Activated CD8-positive, alpha-beta memory T cell treated with anti-CD3 and anti-CD28 coated beads, Interleukin-2, amount 50 U/mL, for 48 hours (primary cell): ENCODE measurements around the gene SAT2.
"Not testable (repeated sequence)": the region's sequence is repeated elsewhere in the genome, so short reads cannot be mapped to it uniquely, and the experiment has no call there.

Source experiments
- DNase-seq: peaks from one replicate; pipeline ENCODE4 v3.0.0-alpha.2; 2020

Gene SAT2

DNA sequence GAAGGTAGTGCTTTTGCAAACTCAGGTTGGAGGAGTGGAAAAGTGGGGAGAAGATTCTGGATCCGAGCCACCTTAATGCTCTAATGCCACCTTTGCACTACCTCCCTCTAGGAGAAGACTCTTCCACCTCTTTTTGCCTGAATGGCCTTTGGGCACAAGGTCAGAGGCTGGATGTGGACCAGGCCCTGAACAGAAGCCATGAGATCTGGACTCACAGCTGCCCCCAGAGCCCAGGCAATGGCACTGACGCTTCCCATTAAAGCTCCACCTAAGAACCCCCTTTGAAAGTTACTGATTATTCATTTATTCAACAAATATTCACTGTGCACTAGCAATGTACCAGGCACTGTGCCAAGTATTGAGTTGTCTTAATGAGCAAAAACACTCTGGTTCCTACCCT, 5.5 kb upstream of the SAT2 start:
- DNase-seq, result no peak

DNA sequence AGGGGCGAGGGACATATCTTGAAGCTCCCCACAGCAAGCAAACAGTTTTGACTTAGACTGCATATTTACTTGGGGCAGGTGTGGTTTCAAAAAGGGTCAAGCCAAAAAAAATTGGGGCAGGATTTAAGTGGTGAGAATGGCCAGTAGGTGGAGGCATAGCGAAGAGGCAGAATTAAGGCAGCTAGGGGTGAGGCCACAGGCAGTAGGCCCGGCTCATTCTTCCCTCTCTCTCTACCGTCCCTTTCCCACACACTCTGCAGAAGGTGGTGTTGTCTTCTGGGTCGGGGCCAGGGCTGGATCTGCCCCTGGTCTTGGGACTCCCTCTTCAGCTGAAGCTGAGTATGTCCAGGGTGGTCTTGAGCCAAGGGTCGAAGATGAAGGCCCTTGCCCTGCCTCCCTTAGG, 4.9 kb upstream of the SAT2 start:
- DNase-seq, result no peak

DNA sequence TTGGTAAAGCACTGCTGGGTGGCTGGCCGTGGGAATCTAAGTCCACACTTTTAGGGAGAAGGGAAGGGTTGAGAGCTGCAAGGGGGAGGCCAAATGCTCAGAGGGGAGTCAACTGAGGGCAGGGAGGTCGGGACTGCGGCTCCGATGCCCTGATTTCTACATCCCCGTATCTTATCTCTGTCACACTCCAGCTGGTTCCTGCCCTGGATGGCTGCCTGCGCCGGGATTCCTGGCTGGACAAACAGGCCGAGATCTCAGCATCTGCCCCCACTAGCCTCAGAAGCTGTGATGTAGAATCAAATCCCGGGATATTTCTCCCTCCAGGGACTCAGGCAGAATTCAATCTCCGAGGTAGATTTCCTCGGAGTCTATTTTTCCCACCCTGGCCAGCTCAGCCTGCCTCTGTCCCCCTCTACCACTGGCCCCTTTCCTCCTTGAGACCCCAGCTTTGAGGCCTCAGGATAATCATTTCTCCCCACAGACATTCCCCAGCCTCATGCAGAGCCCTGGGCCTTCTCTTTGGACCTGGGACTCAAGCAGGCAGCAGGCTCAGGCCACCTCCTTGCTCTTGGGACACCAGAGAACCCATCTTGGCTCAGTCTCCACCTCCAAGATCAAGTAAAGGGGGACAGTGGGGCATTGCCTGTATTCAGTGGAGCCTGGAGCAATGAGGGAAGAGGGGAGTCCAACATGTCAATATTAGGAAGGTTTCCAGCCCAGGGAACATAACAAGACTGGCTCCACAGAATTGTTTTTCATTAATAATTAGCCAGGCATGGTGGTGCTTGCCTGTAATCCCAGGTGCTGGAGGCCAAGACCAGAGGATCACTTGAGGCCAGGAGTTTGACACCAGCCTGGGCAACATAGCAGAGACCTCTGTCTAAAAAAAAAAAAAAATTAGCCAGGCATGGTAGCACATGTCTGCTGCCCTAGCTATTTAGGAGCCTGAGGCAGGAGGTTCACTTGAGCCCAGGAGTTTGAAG, 4.1 kb upstream of the SAT2 start:
- DNase-seq, result no peak

DNA sequence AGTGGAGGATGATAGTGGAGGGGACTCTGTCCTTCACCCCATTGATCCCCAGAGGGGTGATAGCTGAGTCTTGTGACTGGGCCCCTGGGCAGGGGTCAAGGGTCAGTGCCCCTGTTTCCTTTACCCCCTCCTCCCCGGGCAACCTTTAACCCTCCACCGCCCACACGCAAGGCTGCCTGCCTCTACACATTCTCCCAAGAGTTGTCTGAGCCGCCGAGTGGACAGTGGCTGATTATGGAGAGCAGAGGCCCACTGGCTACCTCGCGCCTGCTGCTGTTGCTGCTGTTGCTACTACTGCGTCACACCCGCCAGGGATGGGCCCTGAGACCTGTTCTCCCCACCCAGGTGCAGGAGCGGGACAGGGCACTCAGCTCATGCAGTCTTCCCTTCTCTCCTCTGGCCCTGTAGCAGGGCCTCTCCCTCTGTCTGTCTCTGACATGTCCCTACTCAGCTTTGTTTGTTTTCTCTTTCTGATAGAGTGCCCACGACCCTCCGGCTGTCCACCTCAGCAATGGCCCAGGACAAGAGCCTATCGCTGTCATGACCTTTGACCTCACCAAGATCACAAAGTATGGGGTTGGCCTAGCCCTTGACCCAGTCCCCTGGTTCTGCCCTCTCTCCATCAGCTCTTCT, 2.4 kb upstream of the SAT2 start, which contains the start of gene SHBG:
TSS of gene SHBG (plus strand) at position 197 of the 633 bp plus-strand sequence. CDS start at position 235, 38 bp downstream.
- no peak for DNase-seq

DNA sequence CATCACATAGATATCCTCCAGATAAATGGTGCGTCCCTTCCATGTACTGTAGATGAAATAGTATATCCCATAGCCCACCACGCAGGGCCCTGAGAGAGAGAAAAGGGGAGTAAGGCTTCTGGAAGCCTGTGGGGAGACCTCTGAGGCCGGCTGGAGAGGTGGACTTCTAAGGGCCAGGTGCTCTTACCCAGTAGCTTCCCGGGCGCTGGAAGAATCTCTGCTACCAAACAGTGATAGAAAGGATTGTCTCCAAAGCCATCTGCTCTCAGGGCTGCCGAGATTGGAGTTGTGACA, 718 bp downstream of the SAT2 start:
- DNase-seq, result no peak

DNA sequence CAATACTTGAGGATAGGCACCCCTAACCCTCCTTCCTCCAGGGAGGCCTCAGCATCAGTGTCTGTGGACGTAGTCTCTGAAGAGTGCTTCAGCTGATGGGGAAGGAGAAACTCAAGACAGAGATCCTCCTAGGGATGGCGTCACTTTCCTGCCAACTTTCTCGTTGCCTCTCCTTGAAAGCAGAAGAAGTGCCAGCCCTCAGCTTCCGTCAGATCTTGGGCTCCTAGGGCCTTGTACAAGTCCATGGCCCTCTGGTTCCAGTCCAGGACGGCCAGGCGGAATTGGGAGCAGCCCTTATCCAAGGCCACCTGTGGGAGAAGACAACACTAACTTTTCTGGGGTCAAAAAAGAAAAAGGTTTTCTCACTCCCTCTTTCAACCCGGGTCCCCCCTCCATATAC, 1.3 kb downstream of the SAT2 start:
- no peak for DNase-seq

DNA sequence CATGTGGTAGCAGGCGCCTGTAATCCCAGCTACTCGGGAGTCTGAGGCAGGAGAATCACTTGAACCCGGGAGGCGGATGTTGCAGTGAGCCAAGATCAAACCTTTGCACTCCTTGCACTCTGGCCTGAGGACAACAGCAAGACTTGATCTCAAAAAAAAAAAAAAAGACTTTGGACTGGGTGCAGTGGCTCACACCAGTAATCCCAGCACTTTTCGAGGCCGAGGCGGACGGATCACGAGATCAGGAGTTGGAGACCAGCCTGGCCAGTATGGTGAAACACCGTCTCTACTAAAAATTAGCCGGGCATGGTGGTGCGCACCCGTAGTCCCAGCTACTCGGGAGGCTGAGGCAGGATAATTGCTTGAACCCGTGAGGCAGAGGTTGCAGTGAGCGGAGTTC, 1.9 kb downstream of the SAT2 start:
- DNase-seq, result not testable (repeated sequence)

DNA sequence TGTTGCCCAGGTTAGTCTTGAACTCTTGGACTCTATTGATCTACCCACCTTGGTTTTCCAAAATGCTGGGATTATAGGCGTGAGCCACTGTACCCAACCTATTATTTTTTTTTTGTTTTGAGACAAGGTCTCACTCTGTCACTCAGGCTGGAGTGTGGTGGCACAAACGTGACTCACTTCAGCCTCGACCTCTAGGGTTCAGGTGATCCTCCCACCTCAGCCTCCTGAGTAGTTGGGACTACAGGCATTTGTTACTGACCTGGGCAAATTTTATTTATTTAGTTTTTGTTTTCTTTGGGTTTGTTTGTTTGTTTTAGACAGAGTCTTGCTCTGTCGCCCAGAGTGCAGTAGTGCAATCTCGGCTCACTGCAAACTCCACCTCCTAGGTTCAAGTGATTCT, 4.0 kb downstream of the SAT2 start:
- DNase-seq, result no peak

DNA sequence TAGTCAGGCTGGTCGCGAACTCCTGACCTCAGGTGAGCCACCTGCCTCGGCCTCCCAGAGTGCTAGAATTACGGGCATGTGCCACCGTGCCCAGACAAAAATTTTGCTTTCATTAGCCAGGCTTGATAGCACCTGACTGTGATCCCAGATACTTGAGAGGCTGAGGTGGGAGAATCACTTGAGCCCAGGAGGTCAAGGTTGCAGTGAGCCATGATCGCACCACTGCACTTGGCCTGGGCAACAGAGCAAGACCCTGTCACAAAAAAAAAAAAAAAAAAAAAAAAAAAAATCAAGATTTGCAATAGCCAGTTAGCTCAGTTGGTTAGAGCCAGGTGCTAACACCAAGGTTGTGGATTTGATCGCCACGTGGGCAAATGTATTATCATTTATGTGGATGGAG, 6.8 kb downstream of the SAT2 start:
- no peak for DNase-seq

DNA sequence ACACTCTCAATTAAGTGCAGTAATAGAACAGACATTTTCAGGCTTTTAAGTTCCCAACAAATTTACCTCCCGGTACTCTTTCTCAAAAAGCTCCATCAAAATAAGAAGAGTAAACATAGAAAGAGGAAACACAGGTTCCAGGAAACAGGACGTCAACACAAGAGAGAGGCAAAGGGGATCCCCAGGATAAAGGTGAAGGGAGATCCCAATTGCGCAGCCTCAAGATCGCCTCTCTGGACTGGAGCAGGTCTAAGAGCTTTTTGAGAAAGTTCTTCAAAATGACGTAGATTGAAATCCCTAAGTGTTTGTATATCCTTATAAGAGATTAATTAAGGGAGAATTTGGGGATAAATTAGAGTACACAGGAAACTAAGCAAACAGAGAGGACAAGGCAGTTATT, 9.0 kb downstream of the SAT2 start:
- DNase-seq, result no peak

DNA sequence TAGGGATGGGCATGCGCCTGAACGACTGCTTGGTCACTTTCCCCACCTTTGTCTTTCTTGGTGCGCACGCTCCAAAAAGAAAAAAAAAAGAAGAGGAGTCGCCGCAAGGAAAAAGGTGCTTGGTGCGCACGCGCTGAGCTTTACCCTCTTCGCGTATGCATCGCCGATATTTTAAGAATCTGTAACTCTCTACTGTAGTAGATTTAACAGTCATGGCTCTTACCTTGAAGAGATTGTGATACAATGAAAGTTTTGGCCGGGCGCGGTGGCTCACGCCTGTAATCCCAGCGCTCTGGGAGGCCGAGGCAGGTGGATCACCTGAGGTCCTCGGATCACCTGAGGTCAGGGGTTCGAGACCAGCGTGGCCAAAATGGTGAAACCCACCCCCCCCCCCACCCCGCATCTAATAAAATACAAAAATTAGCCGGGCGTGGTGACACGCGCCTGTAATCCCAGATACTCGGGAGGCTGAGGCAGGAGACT, 12.3 kb downstream of the SAT2 start:
- DNase-seq, result no peak

DNA sequence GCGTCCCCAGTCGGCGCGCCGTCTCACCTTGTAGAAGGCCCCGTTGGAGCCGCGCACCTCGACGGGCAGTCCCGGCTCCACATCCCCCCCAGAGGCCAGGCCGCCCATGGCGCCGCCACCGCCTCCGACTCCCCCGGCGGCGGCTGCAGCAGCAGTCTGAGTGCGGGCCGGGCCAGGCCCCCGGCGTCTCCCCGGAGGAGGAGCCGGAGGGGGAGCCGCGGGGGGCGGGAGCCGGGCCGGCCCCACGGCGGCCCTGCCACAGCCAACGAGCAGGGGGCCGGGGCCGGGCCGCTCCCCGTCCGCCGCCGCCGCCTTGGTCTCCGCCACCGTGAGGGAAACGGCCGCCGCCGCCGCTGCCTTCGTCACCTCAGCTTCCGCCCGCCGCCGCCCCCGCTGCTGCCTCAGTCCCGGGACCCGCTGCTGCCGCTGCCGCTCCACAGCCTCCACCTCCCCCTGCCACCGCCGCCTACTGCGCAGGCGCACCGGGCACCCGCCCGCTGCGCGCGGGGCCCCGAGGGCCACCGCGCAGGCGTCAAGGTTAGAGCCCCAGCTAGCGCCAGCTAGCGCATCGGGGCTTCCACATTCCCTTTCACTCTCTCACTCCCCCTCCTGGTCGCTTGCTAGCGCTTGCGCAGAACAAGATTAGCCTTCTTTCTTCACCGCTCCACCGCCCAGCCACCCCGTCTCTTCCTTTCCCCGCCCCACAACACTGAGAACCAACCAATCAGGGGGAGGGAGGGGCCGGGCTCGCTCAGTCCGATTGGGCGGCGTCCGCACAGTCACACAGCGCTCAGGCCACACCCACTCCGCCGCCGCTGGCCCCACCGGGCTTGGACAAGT, 13.0 kb downstream of the SAT2 start, which contains the start of gene FXR2:
TSS of gene FXR2 (minus strand) at position 473 of the 840 bp plus-strand sequence. CDS start at position 108, 365 bp downstream.
- peak; percentile 98 for DNase-seq

DNA sequence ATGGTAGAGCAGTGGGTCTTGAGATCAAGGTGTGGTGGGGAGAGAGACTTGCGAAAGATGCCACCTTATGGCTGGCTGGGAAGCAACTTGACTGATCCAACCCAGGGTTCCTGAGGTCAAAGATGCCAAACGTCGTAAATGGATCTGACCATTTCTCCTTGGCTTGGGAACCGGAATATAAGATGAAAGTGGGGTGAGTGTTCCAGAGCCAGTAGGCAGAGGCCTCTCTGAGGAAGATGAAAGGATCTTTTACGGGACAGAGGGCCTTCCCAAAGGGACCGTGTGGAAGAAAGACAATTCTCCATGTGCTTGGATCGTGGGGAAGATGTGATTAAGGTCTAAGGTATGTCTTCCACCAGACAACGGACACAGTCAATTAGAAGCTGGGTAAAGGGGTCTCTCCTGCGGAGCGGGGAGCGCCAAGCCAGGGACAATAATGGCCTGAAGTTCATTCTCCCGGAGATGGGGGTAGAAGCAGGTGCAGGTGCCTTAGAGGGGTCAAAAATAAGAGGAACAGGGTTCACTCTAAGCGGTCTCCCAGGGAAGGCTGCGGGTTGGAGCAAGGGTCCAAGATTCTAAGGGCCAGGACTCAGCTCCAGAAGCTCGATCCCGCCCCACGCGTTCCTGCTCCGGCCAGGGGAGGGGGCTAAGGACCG, 13.7 kb downstream of the SAT2 start:
- DNase-seq, result no peak

DNA sequence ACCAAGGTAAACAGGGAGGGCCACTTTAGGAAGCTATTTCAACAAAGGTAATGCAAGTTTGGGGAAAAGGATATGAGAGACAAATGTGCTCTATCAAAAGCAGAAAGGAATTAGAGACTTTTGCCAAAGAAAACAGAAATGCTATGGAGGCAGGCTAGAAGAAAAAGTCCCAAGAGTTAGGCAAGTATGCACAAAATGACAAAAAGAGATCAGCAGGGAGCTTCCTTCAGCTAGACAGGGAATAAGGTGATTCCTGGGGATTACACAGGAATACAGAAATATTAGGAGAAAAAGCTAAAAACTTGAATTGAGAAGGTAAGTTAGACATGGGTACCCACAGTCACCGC, 15.4 kb downstream of the SAT2 start:
- DNase-seq, result no peak

DNA sequence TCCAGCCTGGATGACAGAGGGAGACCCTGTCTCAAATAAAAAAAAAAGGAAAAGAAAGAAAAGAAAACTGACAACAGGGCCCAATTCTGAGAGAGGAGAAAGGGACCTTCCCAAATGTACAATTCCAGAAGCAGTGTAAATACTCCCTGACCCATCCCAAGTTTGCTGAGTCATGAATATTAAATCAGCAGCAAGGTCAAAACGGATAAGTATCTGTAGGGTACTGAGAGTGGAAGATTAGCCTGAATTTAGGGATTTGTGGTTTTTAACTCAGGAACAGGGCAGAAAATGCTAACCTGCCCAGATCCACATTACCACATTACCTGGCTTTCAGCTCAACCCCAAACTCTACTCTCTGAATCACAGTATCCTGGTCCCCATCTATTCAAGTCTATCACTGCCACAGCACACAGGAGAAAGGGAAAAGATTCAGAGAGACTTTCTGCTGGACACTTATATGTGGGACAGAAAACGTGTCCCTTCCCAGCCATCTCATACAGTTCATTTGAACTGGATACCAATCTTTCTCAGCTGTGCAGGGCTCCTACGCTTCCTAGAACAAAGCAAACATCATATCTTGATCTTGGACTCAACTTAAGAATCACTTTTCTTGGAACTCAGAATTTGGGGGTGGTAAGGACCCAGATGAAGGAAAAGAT, 15.9 kb downstream of the SAT2 start:
- DNase-seq, result no peak

DNA sequence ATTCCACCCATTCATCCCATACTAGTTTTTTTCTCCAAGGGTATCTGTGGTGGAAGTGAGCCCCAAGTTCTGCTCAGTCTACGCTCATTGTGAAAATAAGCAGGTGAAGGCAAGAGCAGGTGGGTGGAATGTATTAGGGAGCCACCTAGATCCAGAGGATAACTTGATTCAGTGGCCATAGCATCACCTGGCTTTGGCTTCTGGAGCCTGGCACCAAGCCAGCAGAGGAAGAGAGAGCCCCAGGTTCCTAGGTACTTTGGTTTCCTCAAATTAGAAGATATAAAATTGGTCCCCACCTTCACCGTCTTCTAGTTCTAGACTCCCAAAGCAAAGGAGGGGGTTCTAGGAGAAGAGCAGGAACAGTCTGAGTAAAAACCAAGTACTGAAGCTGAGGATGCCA, 17.0 kb downstream of the SAT2 start:
- no peak for DNase-seq

DNA sequence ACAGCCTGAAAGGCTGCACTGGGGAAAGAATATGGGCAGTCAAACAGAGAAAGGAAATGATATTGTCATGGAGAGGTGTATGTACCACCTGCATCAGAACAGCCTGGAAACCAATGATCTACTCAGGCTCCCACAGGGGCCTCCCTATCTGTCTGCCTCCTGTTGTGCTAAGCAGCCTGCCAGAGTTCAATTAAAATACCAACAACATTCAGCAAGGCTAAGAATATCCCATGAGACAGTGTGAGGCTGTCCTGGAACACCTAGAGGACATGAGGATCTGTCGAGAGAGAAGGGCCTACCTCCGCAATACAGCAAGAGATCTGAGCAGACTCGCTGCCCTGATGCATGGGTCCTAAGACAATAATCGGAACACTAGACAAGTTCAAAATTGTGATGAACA, 21.3 kb downstream of the SAT2 start:
- no peak for DNase-seq

DNA sequence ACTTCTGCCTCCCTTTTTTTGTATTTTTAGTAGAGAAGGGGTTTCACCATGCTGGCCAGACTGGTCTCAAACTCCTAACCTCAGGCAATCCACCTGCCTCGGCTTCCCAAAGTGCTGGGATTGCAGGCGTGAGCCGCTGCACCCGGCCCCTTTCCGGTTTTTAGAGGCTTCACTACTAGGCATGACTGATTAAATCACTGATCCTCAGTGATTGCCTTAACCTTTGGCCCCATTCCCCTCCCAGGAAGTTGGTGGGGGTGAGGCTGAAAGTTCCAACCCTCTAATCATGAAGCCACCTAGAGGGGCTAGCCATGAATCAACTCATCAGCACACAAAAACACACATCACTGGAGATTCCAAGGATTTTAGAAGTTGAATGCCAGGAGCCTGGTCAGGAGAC, 30.1 kb downstream of the SAT2 start:
- not testable (repeated sequence) for DNase-seq

DNA sequence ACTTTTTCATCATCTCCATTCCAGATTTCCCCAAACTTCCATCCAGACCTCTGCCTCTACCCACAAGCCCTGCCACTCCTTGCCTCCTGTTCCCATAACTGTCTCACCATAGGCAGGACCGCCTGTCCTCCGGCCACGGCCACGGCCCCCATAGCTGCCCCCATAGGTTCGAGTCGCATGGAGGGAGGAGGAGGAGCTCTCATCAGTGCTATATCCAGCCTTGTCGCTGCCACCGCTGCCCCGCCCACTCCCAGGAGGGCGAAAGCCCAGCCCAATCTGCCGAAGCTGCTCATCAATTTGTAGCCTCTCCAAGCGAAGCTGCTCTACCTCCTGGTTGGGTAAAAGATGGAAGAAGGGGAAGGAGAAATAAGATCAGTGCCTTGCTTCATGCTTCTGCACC, 34.3 kb downstream of the SAT2 start:
- no peak for DNase-seq

DNA sequence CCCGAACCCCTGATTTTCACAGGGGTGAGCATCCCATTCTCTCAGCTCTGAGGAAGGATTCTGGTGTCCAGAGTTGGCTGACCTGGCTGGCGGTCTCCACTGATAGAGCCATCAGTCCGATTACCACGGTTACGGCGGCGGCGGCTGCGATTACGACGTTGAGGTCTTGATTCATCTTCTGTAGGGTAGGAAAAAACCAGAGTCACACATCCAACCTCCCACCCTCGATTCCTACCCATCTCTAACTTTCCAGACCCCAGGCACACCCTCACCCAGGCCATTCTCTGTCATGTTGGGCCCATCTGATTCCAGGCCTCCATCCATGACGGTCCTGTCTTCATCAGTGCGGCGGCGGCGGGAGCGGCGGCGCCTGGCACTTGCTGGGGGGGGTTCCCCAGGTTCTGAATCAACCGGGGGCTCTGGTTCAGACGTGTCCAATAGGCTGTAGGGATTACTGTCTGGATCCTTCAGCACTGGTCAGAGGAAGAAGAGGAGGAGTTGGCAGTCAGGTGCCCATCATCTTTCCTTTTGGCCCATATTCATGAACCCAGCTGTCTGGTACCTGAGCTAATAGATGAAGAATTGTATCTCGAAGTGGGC, 35.1 kb downstream of the SAT2 start:
- DNase-seq, result no peak

DNA sequence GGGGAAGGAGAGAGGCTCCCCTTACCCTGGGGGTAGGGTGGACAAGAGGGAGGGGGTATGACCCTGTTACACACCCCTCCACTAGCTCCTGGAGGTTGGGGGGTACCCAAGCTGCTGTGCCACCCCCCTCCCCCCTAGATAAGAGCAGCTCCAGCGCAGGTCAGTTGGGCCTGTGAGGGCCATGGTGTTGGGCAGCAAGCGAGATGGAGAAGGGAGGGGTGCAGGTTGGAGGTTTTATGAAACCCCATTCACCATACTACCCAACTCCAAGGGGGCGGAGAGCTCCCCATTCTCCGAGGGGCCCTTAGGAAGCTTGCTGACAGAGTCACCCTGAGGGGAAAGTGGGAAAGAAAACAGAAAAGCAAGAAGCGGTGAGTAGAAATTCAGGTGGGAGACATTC, 36.0 kb downstream of the SAT2 start:
- DNase-seq, result no peak

DNA sequence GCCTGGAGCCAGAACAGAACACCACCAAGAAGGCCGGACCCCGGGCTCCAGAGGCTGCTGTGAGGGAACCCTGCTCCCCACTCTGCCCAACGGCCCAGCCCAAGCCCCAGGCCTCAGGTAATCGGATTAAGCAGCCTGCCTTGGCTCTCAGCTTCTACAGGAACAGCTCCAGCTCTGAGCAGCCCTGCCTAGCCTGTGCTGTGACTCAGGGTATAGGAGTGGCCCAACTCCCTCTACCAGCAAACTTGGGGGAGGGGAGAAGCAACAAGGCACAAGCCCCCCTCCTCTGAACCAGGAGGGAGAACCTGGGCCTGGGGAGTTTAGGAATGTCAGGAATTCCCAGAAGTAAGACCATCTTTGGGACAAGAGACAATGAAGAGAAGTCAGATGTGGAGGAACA, 36.9 kb downstream of the SAT2 start:
- no peak for DNase-seq
